ENCODE data around the gene GPX4.

DNA sequence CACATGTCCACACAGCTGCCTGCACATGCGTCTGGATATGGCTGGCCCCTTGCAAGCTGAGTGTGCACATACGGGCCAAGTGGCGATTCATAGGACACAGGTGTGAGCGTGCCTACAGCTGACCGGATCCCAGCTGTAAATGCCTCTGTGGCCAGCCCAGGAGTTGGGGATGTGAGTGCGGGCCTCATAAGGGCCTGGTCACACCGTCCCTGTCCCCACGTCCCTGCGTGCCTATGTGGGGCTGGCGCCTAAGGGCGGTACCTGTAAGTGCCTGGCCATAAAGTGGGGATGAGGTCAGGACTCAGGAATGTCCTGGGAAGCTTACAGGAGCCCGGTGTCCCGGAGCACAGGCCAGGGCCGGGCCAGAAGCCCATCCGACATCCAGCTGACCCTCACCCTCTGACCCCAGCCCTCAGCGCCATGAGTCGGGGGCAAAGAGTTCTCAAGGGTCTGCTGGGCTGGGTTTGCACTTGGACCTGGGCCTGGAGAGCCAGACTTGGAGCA, 38.1 kb upstream of the GPX4 start:
- TF ChIP-seq CTCF (IDR thresholded peaks at IDR 0.05) = no peak
- TF ChIP-seq EZH2 (IDR thresholded peaks at IDR 0.05) = no peak
- TF ChIP-seq EZH2phosphoT487 (IDR thresholded peaks at IDR 0.05) = no peak

Data from neural progenitor cell (in vitro differentiated cells).